GM19328 (cell line): ENCODE results near the gene GLIS1.

ENCODE experiments used
- ATAC-seq: cut with Tn5 transposase; IDR thresholded peaks from one replicate; pipeline ENCODE4 v1.9.1; 2021; ENCODE audit warnings: mild to moderate bottlenecking, moderate library complexity; ENCODE audit not compliant: unreplicated experiment

The GLIS1 gene

GRCh38 chr1:53721088-53721487 lies 17.9 kb downstream of the GLIS1 start:
- ATAC-seq: no peak

- no peak for ATAC-seq
Measured at GRCh38 chr1:53719469-53719868, 19.5 kb downstream of the GLIS1 start.

- ATAC-seq: no peak
Measured at GRCh38 chr1:53718443-53718842, 20.5 kb downstream of the GLIS1 start.

- ATAC-seq: no peak
Measured at GRCh38 chr1:53717025-53717804, 21.7 kb downstream of the GLIS1 start.

- no peak for ATAC-seq
Measured at GRCh38 chr1:53716150-53716549, 22.8 kb downstream of the GLIS1 start.

- no peak for ATAC-seq
Measured at GRCh38 chr1:53715478-53715877, 23.5 kb downstream of the GLIS1 start.

GRCh38 chr1:53712276-53712675 lies 26.7 kb downstream of the GLIS1 start:
- no peak for ATAC-seq

GRCh38 chr1:53710584-53710983 lies 28.4 kb downstream of the GLIS1 start:
- no peak for ATAC-seq

- ATAC-seq: no peak
Measured at GRCh38 chr1:53708687-53709086, 30.3 kb downstream of the GLIS1 start.

- no peak for ATAC-seq
Measured at GRCh38 chr1:53706356-53706755, 32.6 kb downstream of the GLIS1 start.

GRCh38 chr1:53705446-53706096 lies 33.4 kb downstream of the GLIS1 start:
- ATAC-seq: no peak

GRCh38 chr1:53704804-53705445 lies 34.0 kb downstream of the GLIS1 start:
- no peak for ATAC-seq

GRCh38 chr1:53704304-53704703 lies 34.7 kb downstream of the GLIS1 start:
- ATAC-seq: no peak

GRCh38 chr1:53703174-53703573 lies 35.8 kb downstream of the GLIS1 start:
- ATAC-seq: no peak

- no peak for ATAC-seq
Measured at GRCh38 chr1:53702341-53702740, 36.6 kb downstream of the GLIS1 start.

GRCh38 chr1:53700776-53701175 lies 38.2 kb downstream of the GLIS1 start:
- ATAC-seq: no peak

- ATAC-seq: no peak
Measured at GRCh38 chr1:53699981-53700380, 39.0 kb downstream of the GLIS1 start.

GRCh38 chr1:53698384-53698980 lies 40.5 kb downstream of the GLIS1 start:
- no peak for ATAC-seq

- ATAC-seq: no peak
Measured at GRCh38 chr1:53697721-53698383, 41.1 kb downstream of the GLIS1 start.

GRCh38 chr1:53696990-53697389 lies 42.0 kb downstream of the GLIS1 start:
- ATAC-seq: no peak

- ATAC-seq: no peak
Measured at GRCh38 chr1:53696571-53696970, 42.4 kb downstream of the GLIS1 start.
